K562 (cell line): Measurements from ENCODE around the gene ITSN2.

Experiments used
- BCOR ChIP-seq: fragments of 450-650 bp; IDR thresholded peaks from 2 replicates; pipeline ENCODE4 v1.6.1; 2016
- CHD1 ChIP-seq: fragments of 200-600 bp; sonication (generic); IDR thresholded peaks from one replicate; pipeline ENCODE4 v1.6.1; 2012; ENCODE audit warnings: mild to moderate bottlenecking, moderate library complexity, low read length, inconsistent platforms
- CTCF ChIP-seq, 3 experiments: IDR thresholded peaks in 2 of 3; conservative IDR thresholded peaks in 1 of 3; 2 replicates each; pipeline ENCODE4 v1.5.1; 2011 to 2012; ENCODE audit warnings: low read length in 3 of 3, mild to moderate bottlenecking in 3 of 3, control low read depth in 2 of 3, improper control_type of control experiment in 1 of 3, inconsistent platforms in 1 of 3, low read depth in 1 of 3, mixed read lengths in 1 of 3, moderate library complexity in 1 of 3; ENCODE audit not compliant: insufficient read depth in 2 of 3
- DIDO1 ChIP-seq: fragments of 450-650 bp; IDR thresholded peaks from 2 replicates; pipeline ENCODE4 v1.6.1; 2016; ENCODE audit warnings: low read depth, missing biosample characterization, missing genetic modification characterization
- LARP7 ChIP-seq: fragments of 450-650 bp; IDR thresholded peaks from 2 replicates; pipeline ENCODE4 v1.6.1; 2016
- MBD2 ChIP-seq: sonication (generic); IDR thresholded peaks from 2 replicates; pipeline ENCODE4 v1.6.1; 2016; ENCODE audit warnings: low read depth, borderline replicate concordance
- POLR2A ChIP-seq: fragments of 450-650 bp; conservative IDR thresholded peaks from 2 replicates; pipeline ENCODE4 v1.6.1; 2016
- RFX5 ChIP-seq: IDR thresholded peaks from 2 replicates; pipeline ENCODE4 v1.6.1; 2011; ENCODE audit warnings: low read depth, mild to moderate bottlenecking, improper control_type of control experiment, low read length
- SP2 ChIP-seq: IDR thresholded peaks from 2 replicates; pipeline ENCODE4 v1.6.1; 2011; ENCODE audit warnings: mild to moderate bottlenecking, low read depth, low read length, moderate library complexity; ENCODE audit not compliant: poor library complexity, severe bottlenecking; ENCODE audit errors: extremely low read depth
- SRF ChIP-seq, 2 experiments: fragments of 250-450, 450-650 bp in 1 of 2; sonication (Bioruptor Pico) in 1 of 2; sonication (generic) in 1 of 2; formaldehyde crosslinking; IDR thresholded peaks; 2 replicates each; pipeline versions ENCODE4 v1.5.0 to v1.5.1; 2020 to 2022; ENCODE audit warnings: mild to moderate bottlenecking in 1 of 2, missing genetic modification reagents in 1 of 2
- STAG1 ChIP-seq: sonication (generic); formaldehyde crosslinking; IDR thresholded peaks from 2 replicates; pipeline ENCODE4 v1.5.0; 2020; ENCODE audit warnings: missing genetic modification reagents, borderline replicate concordance
- TBP ChIP-seq: optimal IDR thresholded peaks from 2 replicates; pipeline ENCODE3; 2011; ENCODE audit warnings: low read depth, low read length, improper control_type of control experiment
- TF ChIP-seq, protein P1 (sequence below): fragments of 450-650 bp; formaldehyde crosslinking; IDR thresholded peaks from 2 replicates; pipeline ENCODE4 v1.4.0; 2022; ENCODE audit warnings: missing genetic modification characterization
- TF ChIP-seq, protein P2 (sequence below): sonication (generic); formaldehyde crosslinking; IDR thresholded peaks from 2 replicates; pipeline ENCODE4 v1.8.1; 2023; ENCODE audit warnings: mild to moderate bottlenecking, missing genetic modification reagents, moderate library complexity

DNA sequence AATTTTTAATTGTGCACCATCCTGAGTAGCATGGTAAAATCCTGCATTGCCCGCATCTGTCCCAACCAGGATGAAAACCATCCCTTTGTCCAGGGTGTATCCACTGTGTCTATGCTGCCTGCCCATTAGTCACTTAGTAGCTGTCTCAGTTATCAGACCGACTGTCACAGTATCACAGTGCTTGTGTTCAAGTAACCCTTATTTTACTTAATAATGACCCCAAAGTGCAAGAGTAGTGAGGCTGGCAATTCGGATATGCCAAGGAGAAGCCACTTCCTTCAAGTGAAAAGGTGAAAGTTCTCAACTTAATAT lies 8.8 kb downstream of the ITSN2 start:
- TF ChIP-seq CTCF (IDR thresholded peaks at IDR 0.05 in 2 of 3, conservative IDR thresholded peaks at IDR 0.05 in 1 of 3; ENCODE audit: insufficient read depth in 2 of 3, low read depth in 1 of 3, low read length in 3 of 3) (no peak), LARP7 (no peak), RFX5 (no peak), STAG1 (no peak), CHD1 (no peak), DIDO1 (no peak), MBD2 (no peak), POLR2A (no peak), SP2 (no peak), TBP (no peak), SRF (CRISPR knock-in tag; IDR thresholded peaks at IDR 0.05) (no peak), BCOR (no peak)
- TF ChIP-seq, protein P1, sequence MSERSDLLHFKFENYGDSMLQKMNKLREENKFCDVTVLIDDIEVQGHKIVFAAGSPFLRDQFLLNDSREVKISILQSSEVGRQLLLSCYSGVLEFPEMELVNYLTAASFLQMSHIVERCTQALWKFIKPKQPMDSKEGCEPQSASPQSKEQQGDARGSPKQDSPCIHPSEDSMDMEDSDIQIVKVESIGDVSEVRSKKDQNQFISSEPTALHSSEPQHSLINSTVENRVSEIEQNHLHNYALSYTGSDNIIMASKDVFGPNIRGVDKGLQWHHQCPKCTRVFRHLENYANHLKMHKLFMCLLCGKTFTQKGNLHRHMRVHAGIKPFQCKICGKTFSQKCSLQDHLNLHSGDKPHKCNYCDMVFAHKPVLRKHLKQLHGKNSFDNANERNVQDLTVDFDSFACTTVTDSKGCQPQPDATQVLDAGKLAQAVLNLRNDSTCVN (CRISPR knock-in tag) = no peak
- TF ChIP-seq, protein P2, sequence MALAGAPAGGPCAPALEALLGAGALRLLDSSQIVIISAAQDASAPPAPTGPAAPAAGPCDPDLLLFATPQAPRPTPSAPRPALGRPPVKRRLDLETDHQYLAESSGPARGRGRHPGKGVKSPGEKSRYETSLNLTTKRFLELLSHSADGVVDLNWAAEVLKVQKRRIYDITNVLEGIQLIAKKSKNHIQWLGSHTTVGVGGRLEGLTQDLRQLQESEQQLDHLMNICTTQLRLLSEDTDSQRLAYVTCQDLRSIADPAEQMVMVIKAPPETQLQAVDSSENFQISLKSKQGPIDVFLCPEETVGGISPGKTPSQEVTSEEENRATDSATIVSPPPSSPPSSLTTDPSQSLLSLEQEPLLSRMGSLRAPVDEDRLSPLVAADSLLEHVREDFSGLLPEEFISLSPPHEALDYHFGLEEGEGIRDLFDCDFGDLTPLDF (CRISPR knock-in tag) = no peak
